D721Med (cell line): ENCODE results near the gene KHDC3L.
"Not testable (repeated sequence)": the region's sequence is repeated elsewhere in the genome, so short reads cannot be mapped to it uniquely, and the experiment has no call there.

Source experiments
- DNase-seq: peaks from one replicate; pipeline ENCODE4 v3.0.0; 2011; ENCODE audit warnings: low spot score; ENCODE audit not compliant: insufficient read length
- FAIRE-seq: peaks from 2 replicates; lab custom pipeline; 2011; peaks lifted over from hg19 to GRCh38; lab: Jason Lieb, UNC
- TF ChIP-seq, protein P1 (sequence below): IDR thresholded peaks from 2 replicates; pipeline ENCODE4 v1.5.1; 2012; ENCODE audit warnings: mild to moderate bottlenecking, control low read depth; ENCODE audit not compliant: insufficient read depth; ENCODE audit errors: missing control alignments

The KHDC3L gene

DNA sequence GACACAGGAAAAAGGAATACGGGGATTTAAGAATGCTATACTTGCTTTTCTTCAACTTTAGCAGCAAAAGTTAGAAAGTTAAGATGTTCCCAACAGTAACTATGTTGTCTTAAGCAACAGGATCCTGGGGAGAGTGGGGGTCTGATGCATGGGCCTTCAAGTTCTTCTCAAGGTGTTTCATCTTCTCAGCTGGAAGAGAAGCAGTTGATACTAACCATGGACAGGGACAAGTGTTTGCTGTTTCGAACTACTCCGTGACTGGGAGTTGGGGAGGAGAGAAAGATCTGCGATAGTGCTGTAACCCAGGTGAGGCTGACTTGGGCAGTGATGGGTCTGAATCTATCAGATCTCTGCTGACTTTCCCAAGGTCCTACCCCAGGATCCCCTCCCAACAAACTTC lies 6.2 kb downstream of the KHDC3L start:
- DNase-seq (no peak), FAIRE-seq (no peak)
- TF ChIP-seq, protein P1, sequence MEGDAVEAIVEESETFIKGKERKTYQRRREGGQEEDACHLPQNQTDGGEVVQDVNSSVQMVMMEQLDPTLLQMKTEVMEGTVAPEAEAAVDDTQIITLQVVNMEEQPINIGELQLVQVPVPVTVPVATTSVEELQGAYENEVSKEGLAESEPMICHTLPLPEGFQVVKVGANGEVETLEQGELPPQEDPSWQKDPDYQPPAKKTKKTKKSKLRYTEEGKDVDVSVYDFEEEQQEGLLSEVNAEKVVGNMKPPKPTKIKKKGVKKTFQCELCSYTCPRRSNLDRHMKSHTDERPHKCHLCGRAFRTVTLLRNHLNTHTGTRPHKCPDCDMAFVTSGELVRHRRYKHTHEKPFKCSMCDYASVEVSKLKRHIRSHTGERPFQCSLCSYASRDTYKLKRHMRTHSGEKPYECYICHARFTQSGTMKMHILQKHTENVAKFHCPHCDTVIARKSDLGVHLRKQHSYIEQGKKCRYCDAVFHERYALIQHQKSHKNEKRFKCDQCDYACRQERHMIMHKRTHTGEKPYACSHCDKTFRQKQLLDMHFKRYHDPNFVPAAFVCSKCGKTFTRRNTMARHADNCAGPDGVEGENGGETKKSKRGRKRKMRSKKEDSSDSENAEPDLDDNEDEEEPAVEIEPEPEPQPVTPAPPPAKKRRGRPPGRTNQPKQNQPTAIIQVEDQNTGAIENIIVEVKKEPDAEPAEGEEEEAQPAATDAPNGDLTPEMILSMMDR, result no peak

DNA sequence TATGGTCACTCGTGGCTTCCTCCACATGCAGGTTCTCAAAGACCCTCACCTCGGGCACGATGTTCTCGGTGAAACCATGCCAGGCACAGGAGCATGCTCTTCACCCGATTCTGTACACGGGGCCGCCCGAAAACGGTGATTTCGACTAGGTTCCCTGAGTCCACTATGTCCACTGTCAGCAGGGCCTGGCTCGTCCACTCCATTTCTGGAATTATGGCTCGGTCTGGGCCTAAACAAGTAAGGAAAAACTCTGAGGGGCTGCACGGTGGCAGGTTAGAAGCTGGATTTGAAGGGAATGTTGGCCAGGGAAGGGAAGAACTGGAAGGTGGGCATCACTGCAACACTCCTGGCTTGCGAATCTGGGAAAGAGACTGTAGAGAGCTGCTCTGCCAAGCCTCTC lies 6.7 kb downstream of the KHDC3L start:
- TF ChIP-seq, protein P1, result no peak
- DNase-seq (no peak), FAIRE-seq (no peak)

DNA sequence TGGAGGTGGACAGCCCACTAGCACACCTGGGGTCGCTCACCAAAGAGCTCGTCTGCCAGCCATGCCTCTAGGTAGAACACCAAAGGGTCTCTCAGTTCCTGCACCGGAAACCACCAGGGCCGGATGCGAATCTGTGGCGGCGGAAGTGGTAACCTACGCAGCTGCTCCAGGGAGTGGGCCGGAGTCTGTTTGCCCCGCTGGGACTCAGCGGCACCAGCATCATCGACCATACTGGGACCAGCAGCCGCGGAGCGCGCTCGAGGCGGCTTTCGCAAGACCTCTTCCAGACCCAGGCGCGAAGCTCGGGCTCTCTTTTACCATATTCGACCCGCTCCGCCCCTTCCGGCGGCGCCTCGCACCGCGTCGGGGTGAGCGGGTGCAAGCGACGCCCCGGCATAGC lies 7.1 kb downstream of the KHDC3L start, which contains the start of gene OOEP:
Gene OOEP (minus strand): TSS at position 335 of the 400 bp plus-strand sequence. CDS start 105 bp downstream, at position 230.
- TF ChIP-seq, protein P1, result no peak
- no peak for FAIRE-seq
- no peak for DNase-seq

DNA sequence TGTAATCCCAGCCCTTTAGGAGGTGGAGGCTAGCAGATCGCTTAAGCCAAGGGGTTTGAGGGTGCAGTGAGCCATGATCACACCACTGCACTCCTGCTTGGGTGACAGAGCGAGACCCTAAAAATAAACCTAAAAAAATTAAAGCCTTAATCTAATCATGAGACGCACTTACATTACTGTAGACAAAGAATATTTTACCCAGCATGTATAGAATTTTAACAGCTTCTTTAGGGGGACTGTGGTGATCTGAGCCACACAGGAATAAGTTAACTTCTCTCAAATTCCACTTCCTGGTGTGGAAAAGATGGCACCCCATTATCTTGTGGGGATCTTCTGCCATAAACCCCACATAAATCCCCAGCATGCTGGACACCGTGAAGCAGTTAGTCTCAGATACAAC lies 9.5 kb downstream of the KHDC3L start:
- no peak for FAIRE-seq
- no peak for DNase-seq
- TF ChIP-seq, protein P1, result no peak

DNA sequence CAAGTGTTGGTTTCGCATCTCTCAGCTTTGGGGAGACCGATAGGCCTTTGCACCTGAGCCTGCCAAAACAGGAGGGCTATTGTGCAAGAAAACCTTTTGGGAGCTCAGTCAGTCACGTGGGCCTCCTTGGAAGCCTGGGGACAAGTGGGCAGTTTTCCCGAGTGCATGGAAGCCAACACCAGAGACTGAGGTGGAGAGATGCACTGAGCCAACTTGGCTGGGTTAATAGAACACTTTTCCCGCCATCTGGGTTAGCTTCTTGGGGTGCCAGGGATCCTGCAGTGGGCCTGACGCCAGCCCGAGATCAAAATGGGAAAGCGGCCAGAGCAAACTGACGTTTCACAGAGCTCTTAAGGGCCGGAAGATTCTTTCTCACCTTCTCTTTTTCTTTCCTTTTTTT lies 10.1 kb downstream of the KHDC3L start:
- TF ChIP-seq, protein P1, result no peak
- no peak for FAIRE-seq
- no peak for DNase-seq

DNA sequence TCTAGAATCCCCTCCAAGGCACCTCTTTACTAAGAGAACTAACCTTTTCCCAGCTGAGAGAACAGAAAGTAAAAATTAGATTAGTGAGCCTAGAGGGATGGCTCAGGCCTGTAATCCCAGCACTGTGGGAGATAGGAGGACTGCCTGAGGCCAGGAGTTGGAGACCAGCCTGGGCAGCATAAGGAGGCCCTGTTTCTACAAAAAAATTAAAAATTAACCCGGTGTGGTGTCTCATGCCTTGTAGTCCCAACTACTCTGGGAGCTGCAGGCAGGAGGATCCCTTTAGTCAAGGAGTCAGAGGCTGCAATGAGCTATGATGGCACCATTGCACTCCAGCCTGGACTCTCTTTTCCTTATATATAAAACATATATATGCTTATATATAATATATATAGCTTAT lies 12.8 kb downstream of the KHDC3L start:
- TF ChIP-seq, protein P1, result no peak
- DNase-seq, result no peak
- no peak for FAIRE-seq

DNA sequence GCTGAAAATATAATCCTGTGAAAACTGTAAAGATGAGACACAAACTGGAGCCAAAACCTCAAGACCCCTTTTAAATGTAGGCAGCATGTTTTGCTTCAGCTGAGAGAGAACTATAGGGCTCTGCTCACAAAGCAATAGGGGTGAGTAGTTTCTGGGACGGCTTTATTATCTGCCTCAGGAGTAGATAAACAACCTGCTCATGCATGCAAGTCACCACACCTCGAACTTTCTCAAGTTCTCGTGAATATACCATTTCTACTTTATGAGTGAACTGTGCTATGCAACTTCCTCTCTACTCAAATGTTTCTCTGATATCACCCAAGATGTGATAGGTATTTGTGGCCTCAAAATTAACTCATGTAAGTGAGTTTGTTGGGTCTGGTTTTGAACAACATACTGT lies 14.8 kb downstream of the KHDC3L start:
- TF ChIP-seq, protein P1, result no peak
- no peak for FAIRE-seq
- DNase-seq, result no peak

DNA sequence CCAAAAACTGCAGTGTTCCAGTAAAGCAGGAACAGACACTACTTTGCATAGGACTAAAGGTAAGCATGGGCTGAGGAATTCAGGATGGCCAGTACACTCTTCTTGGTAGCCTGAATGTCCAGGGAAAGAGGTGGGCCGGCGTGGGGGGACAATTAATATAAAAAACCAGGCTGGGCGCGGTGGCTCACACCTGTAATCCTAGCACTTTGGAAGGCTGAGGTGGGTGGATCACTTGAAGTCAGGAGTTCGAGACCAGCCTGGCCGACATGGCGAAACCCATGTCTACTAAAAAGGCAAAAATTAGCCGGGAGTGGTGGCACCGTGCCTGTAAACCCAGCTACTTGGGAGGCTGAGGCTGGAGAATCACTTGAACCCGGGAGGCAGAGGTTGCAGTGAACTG lies 19.1 kb downstream of the KHDC3L start:
- FAIRE-seq, DNase-seq: not testable (repeated sequence)
